LHCN-M2 (cell line): ENCODE measurements around the gene SIGLEC9. TPM values are rescaled to one million over a fixed set of nuclear protein-coding genes. Genes with fewer than 3 reads are reported as not detected.

Experiments used
- DNase-seq: peaks from one replicate; pipeline ENCODE4 v3.0.0-alpha.2; 2012; ENCODE audit warnings: low read depth
- total RNA-seq: library from RNA; depleted of rRNA; stranded (reverse); fragments of >200 nt; gene quantifications from 2 replicates; pipeline ENCODE4 v1.2.3, GENCODE V29; 2014

The SIGLEC9 gene
- total RNA-seq, 1 experiment from 2014 or later: not detected

GRCh38 chr19:51143486-51143885, 18.8 kb downstream of the SIGLEC9 start:
- DNase-seq: no peak

DNA sequence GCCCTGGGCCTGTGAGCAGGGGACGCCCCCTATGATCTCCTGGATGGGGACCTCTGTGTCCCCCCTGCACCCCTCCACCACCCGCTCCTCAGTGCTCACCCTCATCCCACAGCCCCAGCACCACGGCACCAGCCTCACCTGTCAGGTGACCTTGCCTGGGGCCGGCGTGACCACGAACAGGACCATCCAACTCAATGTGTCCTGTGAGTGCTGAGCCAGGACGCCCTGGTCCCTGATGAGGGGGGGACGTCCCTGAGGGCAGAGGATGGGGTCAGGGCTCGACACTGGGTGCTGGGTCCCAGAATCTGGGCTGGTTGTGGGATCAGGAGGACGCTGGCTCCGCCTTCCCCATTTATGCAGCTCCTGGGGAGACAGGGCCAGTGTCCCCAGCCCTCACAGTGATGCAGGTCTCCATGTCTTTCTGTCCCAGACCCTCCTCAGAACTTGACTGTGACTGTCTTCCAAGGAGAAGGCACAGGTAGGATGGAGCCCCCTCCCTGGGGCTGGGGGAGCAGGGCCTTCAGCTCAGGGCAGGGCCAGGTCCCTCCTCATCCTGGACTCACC, 19.9 kb downstream of the SIGLEC9 start:
- no peak for DNase-seq

DNA sequence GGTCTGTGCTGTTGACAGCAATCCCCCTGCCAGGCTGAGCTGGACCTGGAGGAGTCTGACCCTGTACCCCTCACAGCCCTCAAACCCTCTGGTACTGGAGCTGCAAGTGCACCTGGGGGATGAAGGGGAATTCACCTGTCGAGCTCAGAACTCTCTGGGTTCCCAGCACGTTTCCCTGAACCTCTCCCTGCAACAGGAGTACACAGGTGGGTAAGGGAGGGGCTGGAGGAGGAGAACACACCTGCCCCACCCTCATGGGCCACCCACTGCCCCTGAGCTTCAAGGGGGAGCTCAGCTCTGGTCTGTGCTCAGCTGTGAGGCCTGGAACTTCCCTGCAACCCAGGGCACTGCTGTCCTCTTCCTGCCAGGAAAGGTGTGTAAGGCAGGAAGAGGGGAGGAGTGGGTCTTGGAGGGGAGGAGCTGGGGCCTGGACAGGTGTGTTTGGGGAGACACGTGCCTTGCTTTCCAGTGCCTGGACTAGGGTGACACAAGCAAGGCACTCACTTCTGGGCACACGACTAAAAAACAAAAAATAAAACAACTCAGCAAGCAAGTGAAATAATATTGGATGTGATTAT, 21.3 kb downstream of the SIGLEC9 start:
- no peak for DNase-seq

DNA sequence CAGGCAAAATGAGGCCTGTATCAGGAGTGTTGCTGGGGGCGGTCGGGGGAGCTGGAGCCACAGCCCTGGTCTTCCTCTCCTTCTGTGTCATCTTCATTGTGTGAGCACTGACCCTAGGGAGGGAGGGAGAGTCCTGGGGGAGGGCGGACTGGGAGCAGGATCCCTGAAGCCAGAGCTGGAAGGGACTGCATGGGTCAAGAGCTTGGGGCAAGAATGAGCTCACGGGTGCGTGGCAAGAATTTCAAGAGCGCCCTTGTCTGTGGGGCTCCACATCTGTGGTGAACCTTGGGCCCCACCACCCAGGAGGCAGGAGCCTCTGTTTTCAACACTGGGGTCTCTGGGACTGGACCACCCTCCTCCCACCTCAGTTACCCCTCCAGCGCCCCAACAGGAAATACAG, 22.0 kb downstream of the SIGLEC9 start:
- no peak for DNase-seq

- DNase-seq: no peak
Observed at GRCh38 chr19:51147663-51148062, 23.0 kb downstream of the SIGLEC9 start.

DNA sequence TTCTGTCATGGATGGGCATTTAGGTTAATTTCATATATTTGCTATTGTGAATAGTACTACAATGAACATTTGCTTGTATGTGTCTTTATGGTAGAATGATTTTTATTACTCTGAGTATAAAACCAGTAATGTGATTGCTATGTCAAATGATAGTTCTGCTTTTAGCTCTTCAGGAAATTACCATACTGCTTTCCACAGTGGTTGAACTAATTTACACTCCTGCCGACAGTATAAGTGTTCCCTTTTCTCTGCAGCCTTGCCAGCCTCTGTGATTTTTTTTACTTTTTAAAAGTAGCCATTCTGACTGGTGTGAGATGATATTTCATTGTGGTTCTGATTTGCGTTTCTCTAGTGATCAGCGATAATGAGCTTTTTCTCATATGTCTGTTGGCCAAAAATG, 23.9 kb downstream of the SIGLEC9 start:
- DNase-seq: no peak

GRCh38 chr19:51150627-51151026, 25.9 kb downstream of the SIGLEC9 start:
- no peak for DNase-seq

DNA sequence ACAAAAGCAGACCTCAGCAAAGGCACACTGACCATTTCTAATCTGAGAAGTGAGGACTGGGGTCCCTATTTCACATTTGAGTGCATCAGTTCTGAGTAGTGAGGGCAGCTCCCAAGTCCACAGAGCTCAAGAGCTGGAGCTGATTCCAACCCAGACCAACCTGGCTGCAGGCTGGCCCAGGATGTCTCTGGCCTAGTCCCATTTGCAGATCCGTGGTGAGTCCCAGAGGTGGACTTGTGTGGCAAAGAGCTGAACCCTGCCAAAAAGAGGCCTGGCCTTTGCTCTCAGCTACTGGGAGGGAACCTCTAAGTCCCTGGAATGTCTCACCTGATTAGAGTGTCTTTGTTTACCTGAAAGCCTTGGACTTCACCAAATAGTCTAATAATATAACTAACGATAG, 32.0 kb downstream of the SIGLEC9 start:
- no peak for DNase-seq

DNA sequence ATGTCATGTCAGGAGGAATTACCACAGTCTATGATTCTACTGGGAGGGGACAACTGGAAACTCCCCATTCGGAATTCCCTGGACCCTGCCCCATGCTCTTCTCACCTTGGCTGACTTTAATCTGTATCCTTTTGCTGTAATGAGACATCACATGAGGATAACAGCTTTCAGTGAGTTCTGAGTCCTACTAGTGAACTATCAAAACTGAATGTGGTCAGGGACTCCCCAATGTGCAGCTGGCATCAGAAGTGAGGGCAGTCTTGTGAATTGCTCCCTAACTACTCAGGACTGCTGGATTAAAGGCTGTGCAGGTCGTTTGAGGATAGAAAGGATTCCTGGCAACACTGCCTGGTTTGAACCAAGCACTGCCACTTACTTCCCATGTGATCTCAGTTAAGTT, 32.6 kb downstream of the SIGLEC9 start:
- DNase-seq: no peak

- peak; percentile 24 for DNase-seq
Observed at GRCh38 chr19:51158474-51159129, 33.9 kb downstream of the SIGLEC9 start.

- DNase-seq: no peak
Observed at GRCh38 chr19:51159656-51160055, 35.0 kb downstream of the SIGLEC9 start.

DNA sequence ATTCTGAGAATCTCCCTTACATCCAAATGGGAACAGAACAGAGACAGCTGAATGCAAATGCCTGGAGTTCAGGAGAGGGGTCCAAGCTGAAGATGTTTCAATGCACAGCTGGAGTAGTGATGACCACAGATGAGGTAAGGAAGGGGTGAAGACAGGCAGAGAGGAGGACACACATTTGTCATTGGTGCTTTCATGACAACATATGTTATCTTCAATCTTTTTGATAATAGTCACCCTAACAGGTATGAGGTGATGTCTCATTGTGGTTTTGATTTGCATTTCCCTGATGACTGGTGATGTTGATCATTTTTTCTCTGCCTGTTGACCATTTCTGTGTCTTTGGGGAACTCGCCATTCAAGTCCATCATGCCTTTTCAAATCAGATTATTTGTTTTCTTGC, 36.6 kb downstream of the SIGLEC9 start:
- DNase-seq: no peak

GRCh38 chr19:51161867-51162496, 37.3 kb downstream of the SIGLEC9 start:
- no peak for DNase-seq

DNA sequence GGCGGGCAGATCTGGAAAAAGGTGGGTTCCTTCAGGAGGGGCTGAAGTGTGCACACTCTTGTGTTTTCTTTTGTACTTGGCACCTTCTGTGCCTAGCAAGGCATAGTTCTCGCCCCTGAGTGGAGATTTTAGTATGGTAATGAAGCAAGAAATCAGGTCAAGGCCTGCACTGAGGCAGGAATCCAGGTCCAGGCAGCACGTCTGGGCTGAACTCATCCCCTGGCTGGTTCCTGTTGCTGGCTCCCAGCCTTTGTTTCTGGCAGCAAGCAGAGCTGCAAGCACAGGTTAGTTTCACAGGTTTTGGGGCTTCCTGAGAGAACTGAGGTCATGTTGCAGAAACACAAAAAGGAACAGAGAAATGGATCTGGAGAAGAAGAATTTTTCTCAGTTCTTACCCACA, 38.6 kb downstream of the SIGLEC9 start:
- no peak for DNase-seq

GRCh38 chr19:51164215-51164614, 39.5 kb downstream of the SIGLEC9 start:
- no peak for DNase-seq

DNA sequence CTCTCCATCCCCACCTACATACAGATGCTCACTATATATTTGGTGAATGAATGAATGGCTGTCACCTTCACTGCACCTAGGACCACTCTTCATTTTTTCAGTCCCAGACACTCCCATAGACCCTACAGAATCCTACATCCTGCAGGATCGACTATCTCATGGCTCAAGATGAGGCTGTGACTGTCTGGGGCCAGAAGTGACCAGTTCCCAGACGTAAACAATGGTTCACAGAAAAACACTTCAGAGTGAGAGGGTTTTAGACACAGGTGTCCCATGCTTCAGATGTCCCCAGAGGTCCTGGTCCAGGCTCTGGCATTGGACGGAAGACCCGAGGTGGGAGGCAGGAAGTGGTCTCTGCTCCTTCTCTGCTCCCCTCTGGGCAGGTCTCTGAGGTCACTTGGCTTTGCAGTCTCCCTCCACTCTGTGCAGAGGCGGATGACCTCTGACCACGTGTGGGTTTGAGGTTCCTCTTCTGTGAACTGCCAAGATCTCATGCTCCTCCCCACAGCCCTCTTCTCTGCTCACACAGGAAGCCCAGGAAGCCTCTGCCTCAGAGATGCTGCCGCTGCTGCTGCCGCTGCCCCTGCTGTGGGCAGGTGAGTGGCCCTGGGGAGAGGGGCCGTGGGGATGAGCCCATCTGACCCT, 42.3 kb downstream of the SIGLEC9 start:
- no peak for DNase-seq

DNA sequence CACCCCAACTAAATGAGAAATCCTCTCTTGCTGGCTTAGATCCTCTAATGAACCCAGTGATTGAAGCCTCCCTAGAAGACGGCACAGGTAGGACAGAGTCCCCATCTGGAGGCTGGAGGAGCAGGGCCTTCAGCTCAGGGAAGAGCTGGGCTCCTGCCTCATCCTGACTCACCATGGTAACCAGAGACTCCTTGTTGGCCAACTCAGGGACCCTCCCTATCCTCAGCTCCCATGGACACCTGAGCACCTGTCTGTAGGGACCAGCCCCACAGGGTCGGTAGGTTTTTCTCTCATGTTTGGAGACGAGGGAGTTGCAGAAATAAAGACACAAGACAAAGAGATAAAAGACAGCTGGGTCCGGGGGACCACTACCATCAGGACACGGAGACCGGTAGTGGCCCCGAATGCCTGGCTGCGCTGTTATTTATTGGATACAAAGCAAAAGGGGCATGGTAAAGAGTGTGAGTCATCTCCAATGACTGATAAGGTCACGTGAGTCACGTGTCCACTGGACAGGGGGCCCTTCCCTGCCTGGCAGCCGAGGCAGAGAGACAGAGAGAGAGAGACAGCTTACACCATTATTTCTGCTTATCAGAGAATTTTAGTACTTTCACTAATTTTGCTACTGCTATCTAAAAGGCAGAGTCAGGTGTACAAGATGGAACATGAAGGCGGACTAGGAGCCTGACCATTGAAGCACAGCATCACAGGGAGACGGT, 44.0 kb downstream of the SIGLEC9 start:
- no peak for DNase-seq

DNA sequence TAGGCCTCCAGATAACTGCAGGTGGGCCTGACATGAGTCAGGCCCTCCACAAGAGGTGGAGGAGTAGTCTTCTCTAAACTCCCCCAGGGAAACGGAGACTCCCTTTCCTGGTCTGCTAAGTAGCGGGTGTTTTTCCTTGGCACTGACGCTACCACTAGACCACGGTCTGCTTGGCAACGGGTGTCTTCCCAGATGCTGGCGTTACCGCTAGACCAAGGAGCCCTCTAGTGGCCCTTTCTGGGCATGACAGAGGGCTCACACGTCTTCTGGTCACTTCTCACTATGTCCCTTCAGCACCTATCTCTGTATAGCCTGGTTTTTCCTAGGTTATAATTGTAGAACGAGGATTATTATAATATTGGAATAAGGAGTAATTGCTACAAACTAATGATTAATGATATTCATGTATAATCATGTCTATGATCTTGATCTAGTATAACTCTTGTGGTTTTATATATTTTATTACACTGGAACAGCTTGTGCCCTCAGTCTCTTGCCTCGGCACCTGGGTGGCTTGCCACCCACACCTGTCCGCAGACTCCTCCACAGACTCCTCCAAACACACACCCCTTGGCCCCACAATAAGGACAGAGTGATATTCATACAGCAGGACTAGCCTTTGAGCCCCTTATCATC, 44.7 kb downstream of the SIGLEC9 start:
- peak; percentile 51 for DNase-seq

GRCh38 chr19:51172223-51172622, 47.5 kb downstream of the SIGLEC9 start:
- no peak for DNase-seq

DNA sequence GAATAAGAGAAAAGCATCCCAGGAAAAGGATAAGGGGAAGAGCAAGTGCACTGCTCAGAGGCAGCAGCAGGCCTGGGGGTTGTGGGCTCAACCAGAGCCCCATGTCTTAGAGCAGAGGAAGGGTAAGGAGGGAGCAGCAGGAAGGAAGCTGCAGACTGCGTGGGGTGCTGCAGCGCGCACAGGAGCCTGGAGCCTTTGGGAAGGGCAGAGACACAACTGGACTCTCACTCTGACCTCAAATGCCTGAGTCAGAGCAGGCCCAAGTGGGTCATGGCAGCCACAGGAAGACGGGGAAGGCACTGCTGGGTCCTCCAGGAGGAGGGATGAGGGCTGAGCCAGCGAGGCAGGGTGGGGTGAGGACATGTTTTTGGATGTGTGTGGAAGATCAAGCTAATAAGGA, 49.0 kb downstream of the SIGLEC9 start:
- no peak for DNase-seq

GRCh38 chr19:51179256-51179655, 54.5 kb downstream of the SIGLEC9 start:
- DNase-seq: no peak
